Calu3 (cell line): Measurements from ENCODE around the gene RALGPS1. TPM values are rescaled to one million over a fixed set of nuclear protein-coding genes. Genes with fewer than 3 reads are reported as not detected.

Source experiments
- BruUV-seq: library from RNA; stranded (reverse); fragments of 400-500 nt; replicated peaks from 2 replicates; lab custom pipeline; 2021; lab: Mats Ljungman, UMichigan
- CTCF ChIA-PET: fragments of 300-600 bp; sonication (Branson Sonifier 250); formaldehyde crosslinking; loops from one replicate; lab custom pipeline; 2022; ENCODE audit warnings: antibody characterized with exemption; lab: Charles Lee
- DNase-seq: peaks from one replicate; pipeline ENCODE4 v3.0.0; 2022
- H3K27ac Mint-ChIP-seq: one replicate; pipeline ENCODE4 v1.8.0; 2022; ENCODE audit warnings: mixed read lengths; ENCODE audit not compliant: unreplicated experiment
- H3K27me3 Mint-ChIP-seq: one replicate; pipeline ENCODE4 v1.8.0; 2022; ENCODE audit warnings: mixed read lengths; ENCODE audit not compliant: unreplicated experiment
- H3K36me3 Mint-ChIP-seq: one replicate; pipeline ENCODE4 v1.8.0; 2022; ENCODE audit warnings: mild to moderate bottlenecking, moderate library complexity, mixed read lengths; ENCODE audit not compliant: insufficient read depth, unreplicated experiment
- H3K4me1 Mint-ChIP-seq: one replicate; pipeline ENCODE4 v1.8.0; 2022; ENCODE audit warnings: mild to moderate bottlenecking, low read depth, mixed read lengths; ENCODE audit not compliant: unreplicated experiment
- H3K4me3 Mint-ChIP-seq: one replicate; pipeline ENCODE4 v1.8.0; 2022; ENCODE audit warnings: mild to moderate bottlenecking, low read depth, moderate library complexity, mixed read lengths; ENCODE audit not compliant: unreplicated experiment
- H3K9me3 Mint-ChIP-seq: one replicate; pipeline ENCODE4 v1.8.0; 2022; ENCODE audit warnings: low read depth, mixed read lengths; ENCODE audit not compliant: unreplicated experiment
- CTCF ChIP-seq: fragments of 200-600 bp; IDR thresholded peaks from one replicate; pipeline ENCODE4 v1.8.0; 2022; ENCODE audit warnings: antibody characterized with exemption; ENCODE audit not compliant: unreplicated experiment
- intact Hi-C: fragments of 100-400 bp; cut with micrococcal nuclease; formaldehyde crosslinking; loops from one replicate; pipeline ENCODE4 v1.10.0; 2022; ENCODE audit not compliant: unreplicated experiment
- total RNA-seq: library from RNA; stranded (reverse); gene quantifications from 2 replicates; pipeline ENCODE4 v1.2.3, GENCODE V29; 2022

RALGPS1 gene
- total RNA-seq, 1 experiment from 2014 or later: 8.3 TPM

DNA sequence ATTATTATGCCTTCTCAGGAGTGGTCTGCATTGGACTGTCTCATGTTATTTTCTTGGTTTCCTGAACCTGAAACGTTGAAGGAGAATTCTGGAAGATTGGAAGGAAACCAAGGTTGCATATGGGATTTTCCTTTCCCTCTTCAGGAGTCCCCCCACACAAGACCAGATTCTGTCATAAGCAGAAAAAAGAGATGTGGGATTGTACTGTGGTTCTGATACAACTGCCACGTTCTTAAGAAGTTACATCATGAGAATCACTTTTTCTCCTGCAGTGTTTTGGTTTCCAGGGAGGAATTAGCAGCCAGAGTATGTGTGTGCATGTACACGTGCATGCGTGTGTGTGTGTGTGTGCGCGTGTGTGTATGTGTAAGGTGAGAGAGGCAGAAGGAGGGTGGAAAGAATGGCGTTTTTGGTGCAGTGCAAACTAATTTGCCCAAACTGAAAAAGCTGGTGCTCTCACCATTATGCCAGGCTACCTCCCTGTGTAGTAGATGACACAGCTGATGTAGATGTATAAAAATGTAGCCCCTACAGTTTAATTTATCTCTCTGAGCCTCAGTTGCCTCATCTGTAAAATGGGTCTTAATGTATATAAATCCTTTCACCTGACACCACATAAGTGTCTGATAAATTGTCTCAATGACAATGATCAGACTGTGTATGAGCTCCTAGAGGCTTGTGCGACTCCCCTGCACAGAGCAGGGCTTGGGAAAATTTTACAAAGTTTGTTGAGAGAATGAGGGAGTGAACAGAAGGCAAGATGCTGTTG is 38.6 kb downstream of the RALGPS1 start:
- Mint-ChIP-seq H3K9me3 (no peaks in the 10 kb centered on the region), H3K27ac (no peak overlapping the region), H3K4me1 (peaks cover 10% of the 10 kb centered on the region), H3K27me3 (no peaks in the 10 kb centered on the region), H3K36me3 (no peaks in the 10 kb centered on the region), H3K4me3 (no peak overlapping the region)
- CTCF ChIA-PET: no interaction called here
- intact Hi-C loops: no loop called here
- TF ChIP-seq CTCF: no peak
- no TSS peak for BruUV-seq
- no peak for DNase-seq

DNA sequence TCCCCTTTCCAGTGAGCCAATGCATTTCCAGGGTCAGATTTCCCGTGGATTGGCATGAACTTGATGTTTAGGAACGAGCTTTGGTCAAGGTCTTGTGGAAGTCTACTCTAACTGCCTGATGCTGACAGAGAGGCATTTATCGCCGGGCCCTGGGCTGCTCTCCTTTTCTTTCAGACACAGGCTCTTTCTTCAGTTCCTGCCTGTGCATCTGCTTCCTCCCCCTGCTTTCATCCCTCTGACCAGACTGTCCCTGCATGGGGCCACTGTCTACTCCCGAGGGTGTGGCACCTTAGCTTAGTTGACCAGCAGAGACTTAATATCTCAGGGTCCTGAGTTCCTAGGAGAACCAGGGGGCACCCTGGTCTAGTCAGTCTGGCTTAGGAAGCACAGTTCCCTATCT is 41.2 kb downstream of the RALGPS1 start:
- intact Hi-C loops: no loop called here
- CTCF ChIA-PET: no interaction called here
- BruUV-seq: no TSS peak
- no peak for TF ChIP-seq CTCF
- DNase-seq: no peak
- H3K4me1 Mint-ChIP-seq: peaks cover 10% of the 10 kb centered on the region
- no peaks in the 10 kb centered on the region for H3K27me3 Mint-ChIP-seq
- no peak overlapping the region for H3K27ac Mint-ChIP-seq
- no peaks in the 10 kb centered on the region for H3K9me3 Mint-ChIP-seq
- H3K36me3 Mint-ChIP-seq: no peaks in the 10 kb centered on the region
- no peak overlapping the region for H3K4me3 Mint-ChIP-seq

DNA sequence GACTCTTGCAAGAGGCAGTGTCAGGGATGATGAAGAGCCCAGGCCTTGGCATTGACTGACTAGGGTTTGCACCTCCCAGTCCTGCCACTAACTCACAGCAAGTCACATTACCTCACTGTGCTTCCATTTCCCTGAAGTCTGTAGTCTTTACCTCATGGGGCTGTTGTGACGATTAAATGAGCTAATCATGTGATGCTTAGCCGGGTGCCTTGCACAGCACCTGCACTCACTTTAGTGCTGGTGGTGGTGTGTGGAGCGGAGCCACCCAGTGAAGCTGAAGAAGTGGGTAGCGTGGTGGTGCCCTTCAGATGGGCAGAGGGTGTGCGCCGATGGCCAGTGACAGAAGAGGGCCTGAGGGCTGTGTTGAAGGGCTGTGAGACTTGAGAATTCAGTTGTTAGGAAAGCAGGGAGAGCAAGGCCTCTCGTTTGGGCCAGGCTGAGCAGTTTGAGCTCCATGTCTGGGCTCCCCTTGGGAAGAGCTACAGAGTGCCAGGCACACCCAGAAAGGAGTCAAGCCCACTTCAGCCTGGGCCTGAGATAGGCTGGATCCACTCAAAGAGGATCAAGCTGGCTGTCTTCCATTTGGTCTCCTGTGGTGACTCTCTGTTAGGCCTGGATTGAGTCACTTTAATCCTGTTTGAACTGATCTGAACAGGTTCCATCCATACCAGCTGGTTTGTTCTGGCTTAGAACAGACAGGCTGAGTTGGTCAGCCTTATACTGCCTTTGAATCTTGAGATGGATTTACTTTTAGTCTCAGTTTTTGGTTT is 42.5 kb downstream of the RALGPS1 start:
- Mint-ChIP-seq H3K27me3 (no peaks in the 10 kb centered on the region), H3K9me3 (no peaks in the 10 kb centered on the region), H3K4me3 (no peak overlapping the region), H3K4me1 (peaks cover 10% of the 10 kb centered on the region), H3K27ac (no peak overlapping the region), H3K36me3 (no peaks in the 10 kb centered on the region)
- TF ChIP-seq CTCF: no peak
- CTCF ChIA-PET: no interaction called here
- intact Hi-C loops: no loop called here
- BruUV-seq: no TSS peak
- no peak for DNase-seq

DNA sequence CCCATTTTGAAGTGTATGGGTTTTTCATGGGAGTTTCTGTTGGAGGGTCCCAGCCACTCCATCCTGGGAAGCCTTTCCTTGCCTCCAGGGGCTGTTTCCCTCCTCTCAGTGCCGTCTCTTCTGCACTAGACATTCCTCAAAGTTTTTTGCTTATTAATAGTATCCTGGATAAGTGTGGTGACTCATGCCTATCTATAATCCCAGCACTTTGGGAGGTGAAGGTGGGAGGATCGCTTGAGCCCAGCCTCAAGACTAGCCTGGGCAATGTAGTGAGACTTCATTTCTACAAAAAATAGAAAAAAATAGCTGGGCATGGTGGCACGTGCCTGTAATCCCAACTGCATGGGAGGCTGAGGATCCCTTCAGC is 43.1 kb downstream of the RALGPS1 start:
- no peak for DNase-seq
- BruUV-seq: no TSS peak
- Mint-ChIP-seq H3K36me3 (no peaks in the 10 kb centered on the region), H3K4me1 (peaks cover 10% of the 10 kb centered on the region), H3K4me3 (no peak overlapping the region), H3K27me3 (no peaks in the 10 kb centered on the region), H3K27ac (no peak overlapping the region), H3K9me3 (no peaks in the 10 kb centered on the region)
- CTCF ChIA-PET: no interaction called here
- no peak for TF ChIP-seq CTCF
- intact Hi-C loops: no loop called here
